AG10803 (cell line): ENCODE data around the gene FBLN2.
"Not testable (repeated sequence)": the region's sequence is repeated elsewhere in the genome, so short reads cannot be mapped to it uniquely, and the experiment has no call there.

Experiments used
- DNase-seq: peaks from one replicate; pipeline ENCODE4 v3.0.0; 2010; ENCODE audit warnings: low read depth
- H3K4me3 ChIP-seq: 2 replicates; pipeline ENCODE4 v1.5.1; 2011; ENCODE audit warnings: mild to moderate bottlenecking, low read length, control low read depth
- TF ChIP-seq, protein P1 (sequence below): conservative IDR thresholded peaks from 2 replicates; pipeline ENCODE4 v1.5.1; 2011; ENCODE audit warnings: mild to moderate bottlenecking, low read length, control low read depth, inconsistent platforms

The FBLN2 gene

DNA sequence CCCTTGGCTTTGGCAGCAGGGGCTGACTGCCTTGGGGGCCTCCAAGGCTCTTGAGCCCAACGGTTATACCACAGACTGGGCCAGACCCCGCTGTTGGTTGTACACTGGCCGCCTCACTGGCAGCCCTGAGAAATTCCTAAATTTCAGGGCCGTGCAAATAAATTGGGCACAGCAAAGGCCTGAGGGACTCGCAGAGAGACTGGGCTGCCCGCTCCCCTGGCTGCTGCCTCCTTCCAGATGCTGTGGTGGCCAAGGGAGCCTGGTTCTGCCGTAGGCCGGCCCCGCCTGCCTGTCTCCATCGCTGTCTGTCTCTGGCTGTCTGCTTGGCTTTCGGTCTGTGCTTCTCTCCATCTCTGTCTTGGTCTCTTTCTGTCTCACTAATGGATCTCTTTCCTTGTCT lies 9.0 kb downstream of the FBLN2 start:
- TF ChIP-seq, protein P1, sequence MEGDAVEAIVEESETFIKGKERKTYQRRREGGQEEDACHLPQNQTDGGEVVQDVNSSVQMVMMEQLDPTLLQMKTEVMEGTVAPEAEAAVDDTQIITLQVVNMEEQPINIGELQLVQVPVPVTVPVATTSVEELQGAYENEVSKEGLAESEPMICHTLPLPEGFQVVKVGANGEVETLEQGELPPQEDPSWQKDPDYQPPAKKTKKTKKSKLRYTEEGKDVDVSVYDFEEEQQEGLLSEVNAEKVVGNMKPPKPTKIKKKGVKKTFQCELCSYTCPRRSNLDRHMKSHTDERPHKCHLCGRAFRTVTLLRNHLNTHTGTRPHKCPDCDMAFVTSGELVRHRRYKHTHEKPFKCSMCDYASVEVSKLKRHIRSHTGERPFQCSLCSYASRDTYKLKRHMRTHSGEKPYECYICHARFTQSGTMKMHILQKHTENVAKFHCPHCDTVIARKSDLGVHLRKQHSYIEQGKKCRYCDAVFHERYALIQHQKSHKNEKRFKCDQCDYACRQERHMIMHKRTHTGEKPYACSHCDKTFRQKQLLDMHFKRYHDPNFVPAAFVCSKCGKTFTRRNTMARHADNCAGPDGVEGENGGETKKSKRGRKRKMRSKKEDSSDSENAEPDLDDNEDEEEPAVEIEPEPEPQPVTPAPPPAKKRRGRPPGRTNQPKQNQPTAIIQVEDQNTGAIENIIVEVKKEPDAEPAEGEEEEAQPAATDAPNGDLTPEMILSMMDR: no peak
- no peak overlapping the region for H3K4me3 ChIP-seq

DNA sequence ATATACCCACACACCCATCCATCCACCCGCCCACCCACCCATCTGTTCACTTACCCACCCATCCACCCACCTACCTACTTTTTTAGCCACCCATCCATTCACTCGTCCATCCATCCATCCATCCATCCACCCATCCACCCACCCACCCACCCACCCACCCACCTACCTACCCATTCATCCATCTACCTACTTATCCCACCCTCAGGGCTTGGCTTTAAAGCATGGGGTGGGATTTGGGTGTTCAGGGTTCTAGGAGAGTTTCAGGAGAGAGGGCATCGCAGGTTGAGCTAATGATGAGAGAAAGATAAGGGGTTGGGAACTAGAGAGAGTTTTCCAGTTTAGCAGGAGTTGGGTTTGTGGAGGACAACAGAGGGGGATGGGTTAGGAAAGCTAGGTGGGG lies 9.7 kb downstream of the FBLN2 start:
- TF ChIP-seq, protein P1: no peak
- no peak for DNase-seq
- H3K4me3 ChIP-seq: no peak overlapping the region

More for the DNA sequence above, 9.0 kb downstream of the FBLN2 start:
- DNase-seq: no peak

DNA sequence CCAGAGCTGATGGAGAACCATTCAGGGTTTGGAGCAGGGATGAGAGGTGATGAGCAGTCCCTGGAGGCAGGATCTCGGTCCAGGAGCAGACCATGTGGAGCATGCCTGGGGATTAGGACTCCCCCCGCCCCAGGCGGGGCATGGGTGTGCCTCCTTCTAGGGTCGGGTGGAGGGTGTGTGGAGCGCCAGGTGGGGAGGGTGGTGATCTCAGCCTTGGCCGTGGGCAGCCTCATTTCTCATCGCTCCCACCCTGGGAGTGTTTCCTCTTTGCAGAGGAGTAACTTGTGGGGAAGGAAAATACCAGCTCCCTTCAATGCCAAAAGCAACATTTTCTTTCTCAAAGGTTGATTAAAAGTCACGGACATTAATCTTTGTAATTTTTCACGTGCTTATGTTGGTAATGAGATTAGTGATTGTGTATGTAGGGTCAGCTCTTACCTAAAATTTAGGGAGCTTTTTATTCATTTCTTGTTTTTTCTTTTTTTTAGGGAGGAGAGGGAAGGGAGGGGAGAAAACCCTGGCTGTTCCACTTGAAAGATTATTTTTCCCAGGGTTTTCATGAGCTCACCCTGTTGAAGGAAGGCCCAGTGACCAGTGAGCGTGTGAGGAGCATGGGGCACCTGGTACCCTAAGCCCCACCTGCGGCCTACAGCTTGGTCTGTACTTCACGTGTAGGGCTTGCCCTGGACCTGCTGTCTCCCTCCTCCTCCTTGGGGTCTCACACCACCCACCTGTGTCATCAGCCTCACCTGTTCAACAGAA lies 11.0 kb downstream of the FBLN2 start:
- DNase-seq: no peak
- TF ChIP-seq, protein P1: no peak
- no peak overlapping the region for H3K4me3 ChIP-seq

DNA sequence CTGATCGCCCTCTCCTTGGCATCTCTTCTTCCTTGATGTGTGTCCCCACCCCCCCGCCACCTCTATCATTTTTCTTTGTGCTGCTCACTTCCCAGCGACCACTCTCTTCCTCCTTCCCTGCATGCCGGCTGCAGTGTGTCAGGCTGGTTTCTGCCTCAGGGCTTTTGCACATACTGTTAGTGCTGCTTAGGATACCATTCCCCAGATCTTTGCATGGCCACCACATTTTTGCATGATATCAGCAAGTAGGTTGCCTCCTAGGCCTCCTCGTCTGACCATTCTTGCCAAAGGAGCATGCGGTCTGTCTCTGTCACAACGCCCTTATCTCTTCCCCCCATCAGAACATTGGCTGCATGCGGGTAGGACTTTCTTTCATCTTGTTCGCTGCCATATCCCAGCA lies 12.5 kb downstream of the FBLN2 start:
- TF ChIP-seq, protein P1: no peak
- DNase-seq: no peak
- H3K4me3 ChIP-seq: no peak overlapping the region

DNA sequence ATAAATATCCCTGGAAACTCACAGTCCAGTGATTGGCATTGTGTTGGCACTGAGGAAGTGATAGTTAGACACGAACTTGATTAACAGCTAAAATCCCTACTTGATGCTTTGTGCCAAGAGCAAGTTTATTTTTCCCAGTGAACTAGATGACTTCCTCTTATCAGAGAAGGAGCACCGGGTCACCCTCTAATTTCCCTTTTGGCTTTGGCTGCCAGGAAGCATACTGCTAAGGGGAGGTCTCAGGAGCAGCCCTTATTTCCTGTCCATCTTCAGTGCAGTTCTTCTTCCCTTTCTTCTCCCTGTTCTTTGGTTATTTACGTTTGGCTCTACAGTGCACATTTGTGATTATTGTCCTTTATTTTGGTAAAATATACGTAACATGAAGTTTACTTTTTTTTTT lies 13.0 kb downstream of the FBLN2 start:
- TF ChIP-seq, protein P1: no peak
- H3K4me3 ChIP-seq: no peak overlapping the region
- no peak for DNase-seq

DNA sequence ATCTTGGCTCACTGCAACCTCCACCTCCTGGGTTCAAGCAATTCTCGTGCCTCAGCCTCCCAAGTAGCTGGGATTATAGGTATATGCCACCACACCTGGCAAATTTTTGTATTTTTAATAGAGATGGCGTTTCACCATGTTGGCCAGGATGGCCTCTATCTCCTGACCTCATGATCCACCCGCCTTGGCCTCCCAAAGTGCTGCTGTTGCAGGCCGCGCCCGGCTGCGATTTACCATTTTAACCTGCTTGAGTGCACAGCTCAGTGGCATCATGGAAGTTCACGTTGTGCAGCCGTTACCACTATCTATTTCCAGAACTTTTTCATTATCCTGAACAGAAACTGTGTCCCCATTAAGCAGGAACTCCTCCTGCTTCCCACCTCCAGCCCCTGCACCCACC lies 13.5 kb downstream of the FBLN2 start:
- H3K4me3 ChIP-seq: not testable (repeated sequence)

DNA sequence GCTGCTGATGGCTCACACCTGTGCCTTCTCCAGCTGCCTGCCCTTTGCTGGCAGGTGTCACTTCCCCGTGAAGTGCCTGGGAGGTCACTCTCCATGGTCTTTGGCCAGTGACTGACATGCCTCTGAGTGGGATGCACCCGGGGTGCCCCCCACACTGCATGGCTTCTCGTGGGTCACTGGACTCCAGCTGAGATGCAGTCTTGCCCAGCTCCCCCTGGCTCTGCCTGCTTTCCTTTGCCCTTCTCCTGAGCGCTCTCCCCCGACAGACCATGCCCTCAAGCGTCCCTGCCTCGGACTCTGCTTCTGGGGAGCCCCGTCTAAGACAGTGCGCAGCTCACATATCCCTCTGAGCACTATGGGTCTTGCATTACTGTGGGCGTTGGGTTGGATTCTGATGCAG lies 14.4 kb downstream of the FBLN2 start:
- no peak for DNase-seq
- TF ChIP-seq, protein P1: no peak
- H3K4me3 ChIP-seq: no peak overlapping the region

More for the DNA sequence above, 13.5 kb downstream of the FBLN2 start:
- not testable (repeated sequence) for DNase-seq
